Stimulated activated naive CD8-positive, alpha-beta T cell treated with anti-CD3 and anti-CD28 coated beads, Interleukin-15, amount 100 ng/mL, for 72 hours (primary cell): Measurements from ENCODE around the gene CDH22.

Source experiments
- ATAC-seq: fragments of 150-1000 bp; cut with Tn5 transposase; 2 replicates; pipeline ENCODE4 v1.10.0; 2021; ENCODE audit warnings: mild to moderate bottlenecking, moderate library complexity
- DNase-seq, 2 donors: peaks; one replicate each; pipeline ENCODE4 v3.0.0; 2021 to 2022
- H3K27ac Mint-ChIP-seq, 2 donors: one replicate each; pipeline ENCODE4 v1.8.0; 2022; ENCODE audit warnings: mild to moderate bottlenecking in 2 of 2, mixed read lengths in 2 of 2, moderate library complexity in 2 of 2
- H3K27me3 Mint-ChIP-seq: one replicate; pipeline ENCODE4 v1.8.0; 2022; ENCODE audit warnings: mixed read lengths
- H3K4me1 Mint-ChIP-seq: one replicate; pipeline ENCODE4 v1.8.0; 2022; ENCODE audit warnings: mild to moderate bottlenecking, mixed read lengths
- H3K4me3 Mint-ChIP-seq, 2 donors: one replicate each; pipeline ENCODE4 v1.8.0; 2022; ENCODE audit warnings: mild to moderate bottlenecking in 2 of 2, mixed read lengths in 2 of 2, moderate library complexity in 1 of 2
- H3K9me3 Mint-ChIP-seq, 2 donors: one replicate each; pipeline ENCODE4 v1.8.0; 2022; ENCODE audit warnings: mixed read lengths in 2 of 2

Gene CDH22

DNA sequence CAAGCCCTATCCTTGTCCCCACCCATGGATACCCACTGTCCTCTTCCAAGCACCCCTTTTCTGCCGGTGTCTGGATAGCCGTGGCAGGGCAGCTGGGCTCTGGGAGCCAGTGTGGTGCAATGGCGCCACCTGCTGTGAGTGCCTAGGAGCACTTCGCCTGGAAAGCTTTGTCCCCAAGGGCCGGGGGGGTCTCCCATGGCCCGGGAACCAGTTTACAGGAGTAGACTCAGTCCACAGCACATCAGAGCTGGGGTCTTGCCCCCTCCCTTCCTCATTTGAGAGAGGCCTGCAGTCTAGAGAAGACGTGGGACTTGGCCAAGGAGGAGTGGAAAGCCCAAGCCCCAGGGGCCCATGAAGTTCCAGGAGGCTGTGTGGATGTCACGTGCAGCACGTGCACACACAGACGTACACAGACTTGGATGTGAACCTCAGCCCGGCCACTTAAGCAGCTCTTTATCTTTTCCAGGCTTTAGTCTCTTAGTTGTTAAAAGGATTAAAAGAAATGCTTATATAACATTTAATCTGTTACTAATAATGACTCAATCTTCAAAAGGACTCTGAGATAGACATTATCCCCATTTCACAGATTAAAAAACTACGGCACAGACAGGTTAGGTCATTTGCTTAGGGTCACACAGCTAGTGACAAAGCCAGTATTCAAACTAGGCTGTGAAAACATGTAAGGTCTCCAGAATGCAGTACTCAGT lies 40.9 kb upstream of the CDH22 start:
- peak overlapping the region in 1 of 2 donors; percentile 5 for H3K4me3 Mint-ChIP-seq
- H3K9me3 Mint-ChIP-seq, result no peaks in the 10 kb centered on the region
- peak; percentile 38 to 45 for DNase-seq
- peak; percentile 52 for ATAC-seq
- no peaks in the 10 kb centered on the region for H3K27me3 Mint-ChIP-seq
- no peak overlapping the region for H3K27ac Mint-ChIP-seq
- H3K4me1 Mint-ChIP-seq, result peaks cover 19% of the 10 kb centered on the region

DNA sequence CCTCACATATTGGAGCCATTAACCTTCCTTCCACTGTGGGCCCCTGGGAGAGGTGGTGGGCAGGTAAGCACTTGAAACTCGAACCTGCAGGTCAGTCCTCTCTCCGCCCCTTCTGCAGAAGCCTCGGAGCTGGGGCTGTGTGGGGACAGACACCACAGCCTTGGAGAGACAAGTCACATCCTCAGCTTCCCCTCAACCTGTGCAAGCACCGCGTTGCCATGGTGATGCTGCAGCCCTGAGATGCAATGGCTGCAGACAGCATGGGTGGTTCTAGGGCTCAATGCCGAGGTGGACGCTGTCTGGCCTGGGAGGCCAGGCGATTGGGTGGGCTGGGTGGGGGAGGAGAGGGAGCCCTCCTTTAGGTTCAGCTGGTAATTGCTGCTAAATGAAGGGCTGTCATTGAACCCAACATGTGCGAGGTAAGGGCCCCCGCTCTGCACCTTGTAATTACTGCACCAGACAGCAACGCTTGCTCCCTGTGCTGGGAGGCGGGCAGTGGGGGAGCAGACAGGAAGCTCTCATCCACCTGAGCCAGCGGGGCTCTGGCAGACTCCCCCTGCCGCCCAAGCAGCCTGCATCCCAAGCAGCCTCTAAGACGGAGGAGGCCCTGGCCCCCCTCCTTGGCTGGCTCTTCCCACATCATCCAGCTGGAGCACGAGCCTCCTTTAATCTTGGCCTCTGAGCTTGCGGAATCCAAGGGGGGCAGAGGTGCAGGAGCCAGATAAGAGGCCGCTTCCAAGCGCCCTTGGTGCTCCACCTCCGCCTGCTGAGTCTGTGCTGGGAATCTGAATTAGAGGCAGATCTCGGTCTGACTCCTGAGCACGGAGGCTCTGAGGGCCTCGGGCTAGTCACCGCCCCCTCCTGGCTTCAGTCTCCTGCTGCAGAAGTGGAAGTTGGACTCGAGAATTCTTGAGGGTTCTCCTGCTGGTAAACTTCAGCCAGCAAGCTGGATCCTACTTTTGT lies 39.8 kb upstream of the CDH22 start:
- no peak overlapping the region for H3K4me3 Mint-ChIP-seq
- H3K27ac Mint-ChIP-seq, result no peak overlapping the region
- peaks cover 26% of the 10 kb centered on the region for H3K4me1 Mint-ChIP-seq
- no peak for ATAC-seq
- H3K9me3 Mint-ChIP-seq, result no peaks in the 10 kb centered on the region
- no peak for DNase-seq
- H3K27me3 Mint-ChIP-seq, result peaks cover under 1% of the 10 kb centered on the region

DNA sequence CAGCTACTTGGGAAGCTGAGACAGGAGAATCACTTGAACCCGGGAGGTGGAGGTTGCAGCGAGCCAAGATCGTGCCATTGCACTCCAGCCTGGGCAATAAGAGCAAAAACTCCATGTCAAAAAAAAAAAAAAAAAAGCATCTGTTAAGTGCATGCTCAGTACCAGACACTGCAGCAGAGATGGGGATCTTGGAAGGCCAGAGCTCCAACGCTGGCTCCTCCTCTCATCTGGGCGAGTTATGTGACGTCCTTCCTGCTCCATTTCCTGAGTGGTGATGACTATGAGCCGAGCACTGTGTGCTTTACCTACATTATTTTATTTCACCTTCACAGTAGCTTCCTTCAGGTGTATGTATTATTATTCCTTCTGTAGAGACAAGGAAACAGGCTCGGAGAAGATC lies 38.5 kb upstream of the CDH22 start:
- no peak for ATAC-seq
- H3K9me3 Mint-ChIP-seq, result no peaks in the 10 kb centered on the region
- peaks cover 39% of the 10 kb centered on the region for H3K4me1 Mint-ChIP-seq
- DNase-seq, result no peak
- peaks cover 14% of the 10 kb centered on the region for H3K27me3 Mint-ChIP-seq
- no peak overlapping the region for H3K4me3 Mint-ChIP-seq
- H3K27ac Mint-ChIP-seq, result no peak overlapping the region

DNA sequence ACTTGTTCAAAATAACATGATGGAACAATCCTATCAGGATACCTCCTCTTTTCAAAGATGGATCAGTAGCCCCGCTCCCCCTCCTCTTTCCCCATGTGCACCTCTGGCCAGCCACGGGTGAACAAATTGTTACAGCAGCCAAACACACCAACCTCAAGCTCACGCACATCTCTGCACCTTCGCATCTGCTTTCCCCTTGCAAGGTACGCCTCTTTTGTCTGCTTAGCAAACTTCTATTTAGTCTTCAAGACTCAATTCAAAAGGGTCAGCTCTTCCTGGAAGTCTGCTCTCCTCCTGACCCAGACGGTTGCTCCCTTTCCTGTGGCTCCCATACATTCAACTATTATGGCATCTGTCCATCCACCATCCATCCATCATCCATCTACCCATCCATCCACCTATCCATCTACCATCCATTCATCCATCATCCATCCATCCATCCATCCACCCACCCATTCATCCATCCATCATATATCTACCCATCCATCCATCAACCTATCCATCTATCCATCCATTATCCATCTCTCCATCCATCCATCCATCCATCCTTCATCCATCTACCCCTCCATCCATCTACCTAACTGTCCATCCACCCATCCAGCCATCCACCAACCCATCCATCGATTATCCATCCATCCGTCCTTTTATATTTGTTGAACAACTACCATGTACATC lies 36.3 kb upstream of the CDH22 start:
- H3K4me3 Mint-ChIP-seq, result no peak overlapping the region
- H3K9me3 Mint-ChIP-seq, result no peaks in the 10 kb centered on the region
- DNase-seq, result no peak
- H3K27ac Mint-ChIP-seq, result no peak overlapping the region
- H3K4me1 Mint-ChIP-seq, result peaks cover 24% of the 10 kb centered on the region
- H3K27me3 Mint-ChIP-seq, result peaks cover 18% of the 10 kb centered on the region
- ATAC-seq, result no peak

DNA sequence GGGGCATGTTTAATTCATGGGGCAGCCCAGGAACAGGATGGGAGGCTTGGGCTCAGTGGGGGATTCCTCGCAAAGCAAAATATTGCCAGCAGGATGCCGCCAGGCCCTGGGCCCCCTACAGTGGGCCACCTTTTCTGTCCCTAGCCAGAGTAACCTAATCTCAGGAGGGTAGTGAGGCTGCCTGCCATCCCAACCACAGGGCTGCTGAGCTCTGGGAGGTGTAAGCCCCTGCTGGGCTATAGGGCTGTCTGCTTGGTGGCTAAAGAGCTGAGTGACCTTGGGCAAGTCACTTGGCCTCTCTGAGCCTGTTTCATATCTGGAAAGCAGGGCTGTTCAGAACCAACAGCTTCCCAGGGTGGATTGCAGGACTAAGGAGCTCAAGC lies 35.7 kb upstream of the CDH22 start:
- ATAC-seq, result peak; percentile 4
- no peak for DNase-seq
- Mint-ChIP-seq H3K4me1 (peaks cover 24% of the 10 kb centered on the region), H3K27ac (no peak overlapping the region), H3K27me3 (peaks cover 18% of the 10 kb centered on the region), H3K4me3 (peak overlapping the region; percentile 62 to 73), H3K9me3 (no peaks in the 10 kb centered on the region)

DNA sequence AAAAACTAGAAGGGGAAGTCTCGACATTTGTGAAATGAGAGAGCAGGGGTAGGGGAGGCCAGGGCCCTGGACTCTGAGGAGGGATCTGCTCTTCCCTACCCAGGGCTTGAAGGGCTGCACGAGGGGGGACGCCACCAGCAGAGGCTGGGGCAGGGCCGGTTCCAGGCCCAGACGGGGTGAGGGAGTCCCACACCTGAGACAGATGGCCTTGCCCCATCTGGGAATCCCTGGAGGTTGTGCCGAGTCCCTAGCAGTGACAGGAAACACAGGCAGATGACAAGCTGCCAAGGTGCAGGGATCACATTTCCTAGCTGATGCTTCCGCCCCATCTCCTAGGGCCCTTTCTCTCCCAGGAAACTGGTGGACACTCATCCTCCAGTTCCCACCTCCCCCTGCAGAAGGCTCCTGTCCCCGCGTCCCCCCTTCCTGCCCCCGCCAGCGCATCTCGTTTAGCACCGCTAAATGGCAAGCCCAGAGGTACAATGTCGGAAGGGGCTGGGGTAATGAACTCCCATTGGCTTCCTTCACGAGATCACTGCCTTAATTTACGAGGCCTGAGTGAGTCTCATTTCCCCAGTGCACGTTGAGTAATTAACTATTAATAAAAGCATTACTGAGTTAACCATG lies 35.2 kb upstream of the CDH22 start:
- H3K4me1 Mint-ChIP-seq, result peaks cover 24% of the 10 kb centered on the region
- peaks cover 18% of the 10 kb centered on the region for H3K27me3 Mint-ChIP-seq
- DNase-seq (no peak), ATAC-seq (peak; percentile 61)
- H3K9me3 Mint-ChIP-seq, result no peaks in the 10 kb centered on the region
- peak overlapping the region in 1 of 2 donors; percentile 65 for H3K27ac Mint-ChIP-seq
- H3K4me3 Mint-ChIP-seq, result peak overlapping the region; percentile 62 to 73

DNA sequence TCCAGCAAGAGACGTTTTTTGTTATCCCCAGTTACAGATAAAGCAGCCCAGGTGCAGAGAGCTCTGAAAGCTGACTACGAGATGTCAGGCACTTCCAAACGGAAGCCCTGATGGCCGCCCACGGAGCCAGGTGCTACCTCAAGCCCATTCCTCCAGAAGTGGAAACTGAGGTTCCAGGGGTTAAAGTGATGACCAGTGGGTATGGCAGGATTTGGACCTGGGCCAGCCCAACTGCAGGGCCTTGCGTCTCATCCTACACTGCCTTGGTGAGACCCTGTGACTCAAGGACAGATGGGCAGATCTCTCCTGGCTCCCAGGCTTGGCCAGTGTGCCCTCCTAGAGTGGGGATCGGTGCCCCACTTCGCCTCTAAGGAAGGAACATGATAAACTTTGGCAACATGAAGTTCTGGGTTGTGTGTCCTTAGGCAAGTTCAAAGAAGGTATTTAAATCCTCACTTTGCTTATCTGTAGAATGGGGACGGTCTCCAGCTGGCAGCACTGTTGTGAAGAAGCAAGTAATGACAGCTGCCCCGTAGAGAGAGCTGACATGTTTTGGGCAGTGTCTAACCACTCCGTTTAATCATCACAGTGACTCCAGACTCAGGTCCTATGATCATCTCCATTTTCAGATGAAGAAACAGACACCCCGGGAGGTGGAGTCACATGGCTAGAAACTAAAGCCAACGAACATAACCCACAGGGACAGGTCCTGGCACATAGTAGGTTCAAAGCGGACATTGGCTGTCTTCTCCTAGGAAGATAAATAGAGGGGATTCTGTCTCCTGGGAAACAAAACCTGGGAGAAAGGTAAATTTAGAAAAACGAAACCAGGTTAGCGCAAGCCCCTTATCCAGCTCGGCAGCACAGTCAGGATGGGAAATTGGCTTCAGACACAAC lies 34.4 kb upstream of the CDH22 start:
- peaks cover 24% of the 10 kb centered on the region for H3K4me1 Mint-ChIP-seq
- H3K4me3 Mint-ChIP-seq, result peak overlapping the region; percentile 62 to 73
- DNase-seq (no peak), ATAC-seq (peak; percentile 32)
- no peaks in the 10 kb centered on the region for H3K9me3 Mint-ChIP-seq
- peaks cover 18% of the 10 kb centered on the region for H3K27me3 Mint-ChIP-seq
- H3K27ac Mint-ChIP-seq, result peak overlapping the region; percentile 65 to 84

DNA sequence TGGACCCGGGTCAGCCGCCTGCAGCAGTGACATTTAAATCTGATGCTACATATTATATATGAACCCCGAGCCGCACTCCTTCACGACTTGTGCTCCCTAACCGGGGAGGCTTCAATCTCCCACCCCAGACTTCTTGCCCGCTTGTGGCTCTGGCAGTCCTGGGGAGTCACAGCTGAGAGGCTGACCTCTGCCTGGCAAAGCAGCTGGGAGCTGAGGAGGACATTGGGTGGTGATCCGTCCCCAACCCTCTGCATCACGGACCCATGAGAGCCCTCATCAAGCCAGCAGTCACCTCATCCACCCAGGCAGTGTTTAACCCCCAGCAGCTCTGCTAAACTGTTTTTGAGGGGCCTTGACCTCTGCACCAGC lies 33.7 kb upstream of the CDH22 start:
- H3K9me3 Mint-ChIP-seq, result no peaks in the 10 kb centered on the region
- no peak overlapping the region for H3K4me3 Mint-ChIP-seq
- peaks cover 18% of the 10 kb centered on the region for H3K27me3 Mint-ChIP-seq
- no peak overlapping the region for H3K27ac Mint-ChIP-seq
- H3K4me1 Mint-ChIP-seq, result peaks cover 24% of the 10 kb centered on the region
- peak; percentile 18 for ATAC-seq
- no peak for DNase-seq

DNA sequence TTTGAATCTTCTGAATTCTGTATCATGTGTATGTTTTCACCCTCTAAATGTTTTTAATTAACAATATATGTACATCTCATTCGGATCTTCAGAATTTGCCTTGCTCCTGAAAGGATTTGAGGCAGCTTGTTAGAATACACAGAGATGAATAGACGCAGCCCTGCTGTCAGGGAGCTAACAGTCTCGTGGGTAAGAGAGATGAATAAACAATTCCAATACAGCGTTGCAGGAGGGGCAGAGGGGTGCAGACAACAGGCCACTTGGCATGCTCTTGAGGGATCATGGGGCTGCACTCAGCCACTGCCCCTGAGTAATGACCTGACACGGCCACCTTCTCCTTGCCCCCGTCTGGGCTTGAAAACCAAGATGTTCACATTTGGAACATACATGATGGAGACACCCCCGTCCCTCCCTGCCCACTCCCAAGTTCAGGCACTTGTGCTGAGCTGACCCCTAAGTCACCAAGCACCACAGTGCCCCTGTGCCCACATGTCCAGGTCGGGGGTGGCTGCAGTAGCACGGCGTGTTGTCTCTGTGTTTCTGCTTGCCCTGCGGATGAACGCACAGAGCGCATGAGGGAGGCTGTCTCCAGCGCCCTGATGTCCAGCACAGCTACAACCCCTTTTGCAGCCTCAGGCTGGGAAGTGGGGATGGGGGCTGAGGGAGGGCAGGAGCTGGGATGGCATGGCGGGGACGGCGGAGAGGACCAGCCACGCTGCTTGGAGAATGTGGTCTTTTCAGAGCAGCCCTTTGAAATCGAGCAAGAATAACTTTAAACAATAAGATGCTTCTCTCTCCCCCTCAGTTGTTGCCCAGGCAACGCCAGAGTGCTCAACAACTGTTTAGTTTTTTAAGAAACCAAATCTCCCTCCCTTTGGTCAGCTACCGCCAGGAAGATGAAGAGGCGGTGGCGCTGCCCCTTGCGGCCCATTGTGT lies 33.0 kb upstream of the CDH22 start:
- H3K4me3 Mint-ChIP-seq, result no peak overlapping the region
- H3K27ac Mint-ChIP-seq, result no peak overlapping the region
- DNase-seq (no peak), ATAC-seq (no peak)
- peaks cover 18% of the 10 kb centered on the region for H3K27me3 Mint-ChIP-seq
- H3K4me1 Mint-ChIP-seq, result peaks cover 24% of the 10 kb centered on the region
- H3K9me3 Mint-ChIP-seq, result no peaks in the 10 kb centered on the region

DNA sequence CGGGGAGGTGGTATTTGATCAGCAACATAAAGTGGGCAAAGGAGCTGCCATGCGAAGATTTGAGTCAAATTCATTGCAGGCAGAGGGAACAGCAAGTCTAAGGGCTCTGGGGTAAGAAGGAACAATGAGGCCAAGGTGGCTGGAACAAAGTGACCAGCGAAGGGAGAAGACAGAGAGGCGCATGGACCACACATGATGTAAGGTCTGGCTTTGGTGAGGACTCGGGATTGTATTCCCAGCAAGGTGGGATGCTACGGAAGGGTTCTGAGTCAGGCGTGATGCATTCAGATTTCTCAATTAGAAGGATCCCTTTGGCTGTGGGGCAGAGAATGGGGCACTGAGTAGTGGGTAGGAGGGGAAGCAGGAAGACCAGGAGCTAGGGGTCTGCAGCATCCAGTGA lies 30.7 kb upstream of the CDH22 start:
- ATAC-seq (no peak), DNase-seq (no peak)
- peaks cover 20% of the 10 kb centered on the region for H3K4me1 Mint-ChIP-seq
- no peak overlapping the region for H3K27ac Mint-ChIP-seq
- no peak overlapping the region for H3K4me3 Mint-ChIP-seq
- H3K9me3 Mint-ChIP-seq, result no peaks in the 10 kb centered on the region
- H3K27me3 Mint-ChIP-seq, result peaks cover 37% of the 10 kb centered on the region

DNA sequence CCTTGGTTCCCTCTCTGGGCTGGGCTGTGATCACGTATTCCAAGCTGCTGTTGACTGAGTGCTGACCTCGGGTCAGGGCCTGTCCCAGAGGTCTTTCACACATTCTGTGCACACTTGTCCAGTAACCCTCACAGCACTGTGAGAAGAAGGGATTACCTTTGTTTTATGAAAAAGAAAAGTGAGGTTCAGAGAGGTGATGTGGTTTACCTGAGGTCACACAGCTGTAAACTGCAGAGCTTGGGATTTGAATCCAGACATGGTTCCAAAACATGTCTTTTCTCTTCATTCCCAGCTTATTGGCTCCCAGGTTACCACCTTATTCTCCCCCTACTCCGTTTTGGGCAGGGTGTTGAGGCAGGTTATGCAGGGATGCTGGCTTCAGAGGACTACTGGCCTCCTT lies 28.4 kb upstream of the CDH22 start:
- H3K27ac Mint-ChIP-seq, result no peak overlapping the region
- ATAC-seq, result no peak
- H3K4me3 Mint-ChIP-seq, result no peak overlapping the region
- H3K27me3 Mint-ChIP-seq, result peaks cover 37% of the 10 kb centered on the region
- H3K4me1 Mint-ChIP-seq, result no peaks in the 10 kb centered on the region
- no peaks in the 10 kb centered on the region for H3K9me3 Mint-ChIP-seq
- no peak for DNase-seq

DNA sequence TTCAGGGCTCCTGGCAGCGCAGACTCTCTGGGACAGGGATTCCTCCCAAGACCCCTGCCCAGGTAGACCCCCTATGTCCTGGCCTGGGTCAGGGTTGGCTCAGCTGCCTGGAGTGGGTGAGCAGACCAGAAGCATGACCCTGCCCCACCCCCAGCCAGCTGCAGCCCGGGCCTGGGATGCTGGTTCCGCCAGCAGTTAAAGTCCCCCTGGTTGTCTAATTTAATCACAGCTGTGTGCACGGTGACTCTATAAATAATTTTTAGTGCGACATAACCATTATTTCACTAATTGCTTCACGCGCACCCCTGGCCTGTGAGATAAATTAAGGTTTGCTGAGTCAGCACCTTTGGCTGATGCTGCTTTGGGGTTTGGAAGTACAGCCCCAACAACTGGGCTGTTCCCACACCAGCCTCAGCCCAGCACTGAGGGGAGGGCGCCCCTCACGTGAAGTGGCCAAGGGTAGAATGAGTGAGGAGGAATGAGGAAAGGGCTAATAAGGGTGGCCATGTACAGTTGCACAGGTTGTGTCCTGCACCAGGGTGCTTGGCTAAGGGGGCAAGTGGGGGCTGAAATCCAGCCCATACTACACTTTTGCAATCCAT lies 26.1 kb upstream of the CDH22 start:
- Mint-ChIP-seq H3K4me3 (no peak overlapping the region), H3K27me3 (peaks cover 55% of the 10 kb centered on the region), H3K9me3 (no peaks in the 10 kb centered on the region), H3K27ac (no peak overlapping the region), H3K4me1 (no peaks in the 10 kb centered on the region)
- ATAC-seq, result no peak
- DNase-seq, result no peak

DNA sequence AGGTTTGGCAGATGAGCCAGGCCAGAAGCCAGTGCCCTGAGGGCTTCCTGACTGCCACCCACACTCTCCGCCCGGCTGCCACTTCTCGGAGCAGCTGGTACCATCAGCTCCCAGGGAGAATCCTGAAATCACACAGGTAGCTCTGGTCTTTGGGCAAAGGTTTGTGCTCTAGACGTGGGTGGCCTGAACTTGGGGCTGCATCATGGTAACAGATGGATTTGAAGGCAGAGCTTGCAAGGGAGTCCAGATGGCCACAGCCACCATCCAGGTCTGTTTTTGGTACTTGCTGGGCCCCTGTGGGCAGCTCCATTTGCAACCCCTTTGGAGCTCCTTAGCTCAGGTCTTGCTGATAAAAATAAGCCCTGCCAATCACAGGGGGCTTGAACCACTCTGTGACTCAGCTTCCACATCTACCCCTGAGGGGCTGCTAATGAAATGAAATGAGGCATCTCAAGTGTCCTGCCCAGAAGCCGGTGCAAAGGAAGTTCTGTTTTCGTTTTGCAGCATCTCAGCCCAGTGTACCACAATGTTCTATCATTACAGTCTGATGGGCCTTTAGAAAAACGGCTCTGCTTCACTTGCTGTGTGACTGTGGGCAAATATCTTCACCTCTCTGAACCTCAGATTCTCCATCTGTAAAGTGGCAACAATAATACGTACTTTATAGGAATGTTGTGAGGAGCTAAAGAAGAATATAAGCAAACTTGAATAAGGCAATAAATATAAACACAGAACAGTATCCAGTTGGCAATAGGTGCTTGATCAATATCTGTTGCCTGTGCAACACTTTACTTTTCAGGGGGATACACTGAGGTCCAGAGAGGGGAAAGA lies 25.1 kb upstream of the CDH22 start:
- Mint-ChIP-seq H3K4me3 (no peak overlapping the region), H3K4me1 (no peaks in the 10 kb centered on the region), H3K27ac (no peak overlapping the region), H3K27me3 (peaks cover 59% of the 10 kb centered on the region), H3K9me3 (no peaks in the 10 kb centered on the region)
- DNase-seq, result no peak
- no peak for ATAC-seq
